Stomach (tissue), 9 donors: ENCODE measurements around the gene KIF6. TPM values are rescaled to one million over a fixed set of nuclear protein-coding genes. Genes with fewer than 3 reads are reported as not detected.
"Not testable (repeated sequence)": the region's sequence is repeated elsewhere in the genome, so short reads cannot be mapped to it uniquely, and the experiment has no call there.

ENCODE experiments used
- DNase-seq, 2 donors: peaks; one replicate each; pipeline versions ENCODE4 v3.0.0 to v3.0.0-alpha.2; 2013 to 2019
- H3K27ac ChIP-seq, 5 donors: fragments of 200-600 bp in 4 of 5; sonication (generic) in 4 of 5; one replicate each; pipeline ENCODE4 v1.5.1; 2013 to 2019; ENCODE audit warnings: mild to moderate bottlenecking in 1 of 5, moderate library complexity in 1 of 5
- H3K27me3 ChIP-seq, 3 donors: fragments of 200-600 bp; sonication (generic); one replicate each; pipeline ENCODE4 v1.5.1; 2017 to 2019; ENCODE audit warnings: mixed run types in 1 of 3
- H3K36me3 ChIP-seq, 4 donors: fragments of 200-600 bp; sonication (generic); 1 replicate in 3 of 4; 2 replicates in 1 of 4; pipeline ENCODE4 v1.5.1; 2016 to 2019
- H3K4me1 ChIP-seq, 4 donors: fragments of 200-600 bp; sonication (generic); one replicate each; pipeline ENCODE4 v1.5.1; 2016 to 2019
- H3K4me3 ChIP-seq, 4 donors: fragments of 200-600 bp; sonication (generic) in 3 of 4; one replicate each; pipeline ENCODE4 v1.5.1; 2016 to 2019; ENCODE audit warnings: mild to moderate bottlenecking in 1 of 4
- H3K9me3 ChIP-seq, 4 donors: fragments of 200-600 bp; sonication (generic); one replicate each; pipeline ENCODE4 v1.5.1; 2016 to 2019
- CTCF ChIP-seq, 7 experiments: fragments of 450-650 bp in 4 of 7; fragments of 200-600 bp in 3 of 7; sonication (generic) in 3 of 7; IDR thresholded peaks; one replicate each; pipeline ENCODE4 v1.5.1; 2016 to 2019; ENCODE audit warnings: antibody characterized with exemption in 7 of 7, control low read depth in 2 of 7, mild to moderate bottlenecking in 1 of 7
- EP300 ChIP-seq: sonication (generic); formaldehyde crosslinking; IDR thresholded peaks from one replicate; pipeline ENCODE4 v1.6.1; 2017; ENCODE audit warnings: antibody characterized with exemption
- POLR2A ChIP-seq, 4 donors: fragments of 450-650 bp; IDR thresholded peaks; one replicate each; pipeline ENCODE4 v1.6.1; 2016; ENCODE audit warnings: antibody characterized with exemption in 4 of 4, control low read depth in 2 of 4, mild to moderate bottlenecking in 1 of 4, moderate library complexity in 1 of 4
- POLR2AphosphoS5 ChIP-seq, 3 donors: sonication (generic); formaldehyde crosslinking; IDR thresholded peaks; one replicate each; pipeline ENCODE4 v1.6.1; 2016; ENCODE audit warnings: antibody characterized with exemption in 3 of 3
- WGBS, 5 donors: extraction: QIAGEN DNeasy Blood & Tissue Kit in 3 of 5; methylation state at CpG; one replicate each; pipeline versions ENCODE4 v1.1.5 to v1.1.7; 2013 to 2018; 5-methylcytosine and 5-hydroxymethylcytosine counted together
- intact Hi-C: fragments of 100-400 bp; cut with DNase I; formaldehyde crosslinking; loops from one replicate; pipeline ENCODE4 v1.15.1; 2023; ENCODE audit warnings: low total_unique reads
- polyA plus RNA-seq, 3 donors: library from polyadenylated mRNA; stranded (reverse); fragments of 200-250 nt; gene quantifications; one replicate each; pipeline ENCODE4 v1.2.3, GENCODE V29; 2013
- total RNA-seq, 5 donors: library from RNA; depleted of rRNA; stranded (reverse); fragments of >200 nt; gene quantifications; one replicate each; pipeline versions ENCODE4 v1.1.0 to v1.2.3, GENCODE V29; 2014 to 2016
- donor health status: healthy with polysubstance abuse.
- donor health status: Bipolar disorder and iron deficiency.
- donor health status: healthy.

Gene KIF6
- total and polyA plus RNA-seq, 8 donors = 0.25 to 9.8 (median 0.37) TPM; not detected in 3

- no peaks in the 10 kb centered on the region for H3K9me3 ChIP-seq
- no peak overlapping the region for H3K27ac ChIP-seq
- DNase-seq = no peak
- H3K4me3 ChIP-seq = no peak overlapping the region
- no peaks in the 10 kb centered on the region for H3K27me3 ChIP-seq
- intact Hi-C loops = no loop called here
- no peaks in the 10 kb centered on the region for H3K4me1 ChIP-seq
- no peaks in the 10 kb centered on the region for H3K36me3 ChIP-seq
- TF ChIP-seq CTCF (IDR thresholded peaks at IDR 0.05) = no peak
- no peak for TF ChIP-seq POLR2A (IDR thresholded peaks at IDR 0.05)
- no peak for TF ChIP-seq EP300
- TF ChIP-seq POLR2AphosphoS5 (IDR thresholded peaks at IDR 0.05) = no peak
- 71 to 81% (median 77%) methylated on average over 2 of the region's 2 CpGs for WGBS, 5 donors
Measured at GRCh38 chr6:39685489-39685826, 39.8 kb downstream of the KIF6 start.

GRCh38 chr6:39684790-39685488, 40.3 kb downstream of the KIF6 start:
- Histone ChIP-seq H3K27me3 (no peaks in the 10 kb centered on the region), H3K27ac (no peak overlapping the region), H3K4me3 (no peak overlapping the region), H3K36me3 (no peaks in the 10 kb centered on the region), H3K9me3 (no peaks in the 10 kb centered on the region), H3K4me1 (no peaks in the 10 kb centered on the region)
- WGBS, 5 donors = 61 to 72% (median 67%) methylated on average over 3 of the region's 3 CpGs
- TF ChIP-seq EP300 = no peak
- TF ChIP-seq POLR2AphosphoS5 (IDR thresholded peaks at IDR 0.05) = no peak
- no peak for TF ChIP-seq POLR2A (IDR thresholded peaks at IDR 0.05)
- TF ChIP-seq CTCF (IDR thresholded peaks at IDR 0.05) = no peak
- peak in 1 of 2 donors; percentile 33 for DNase-seq
- intact Hi-C loops = no loop called here

- WGBS, 5 donors = 36 to 60% (median 44%) methylated on average over 4 of the region's 4 CpGs
- intact Hi-C loops = no loop called here
- no peak for TF ChIP-seq CTCF (IDR thresholded peaks at IDR 0.05)
- TF ChIP-seq POLR2AphosphoS5 (IDR thresholded peaks at IDR 0.05) = no peak
- TF ChIP-seq POLR2A (IDR thresholded peaks at IDR 0.05) = no peak
- TF ChIP-seq EP300 = no peak
- H3K9me3 ChIP-seq = no peaks in the 10 kb centered on the region
- no peak overlapping the region for H3K27ac ChIP-seq
- no peak overlapping the region for H3K4me3 ChIP-seq
- H3K4me1 ChIP-seq = no peaks in the 10 kb centered on the region
- no peaks in the 10 kb centered on the region for H3K36me3 ChIP-seq
- peak in 1 of 2 donors; percentile 17 for DNase-seq
- no peaks in the 10 kb centered on the region for H3K27me3 ChIP-seq
Measured at GRCh38 chr6:39681674-39682121, 43.5 kb downstream of the KIF6 start.

- Histone ChIP-seq H3K4me3 (no peak overlapping the region), H3K9me3 (no peaks in the 10 kb centered on the region), H3K4me1 (no peaks in the 10 kb centered on the region), H3K27ac (no peak overlapping the region), H3K36me3 (no peaks in the 10 kb centered on the region), H3K27me3 (no peaks in the 10 kb centered on the region)
- intact Hi-C loops = no loop called here
- DNase-seq = no peak
- TF ChIP-seq EP300 = no peak
- no peak for TF ChIP-seq POLR2A (IDR thresholded peaks at IDR 0.05)
- no peak for TF ChIP-seq POLR2AphosphoS5 (IDR thresholded peaks at IDR 0.05)
- TF ChIP-seq CTCF (IDR thresholded peaks at IDR 0.05) = no peak
- 74 to 93% (median 85%) methylated on average over 2 of the region's 2 CpGs for WGBS, 5 donors
Measured at GRCh38 chr6:39678914-39679313, 46.3 kb downstream of the KIF6 start.

GRCh38 chr6:39677318-39677717, 47.9 kb downstream of the KIF6 start:
- 56 to 95% (median 87%) methylated on average over 2 to 3 of the region's 3 CpGs for WGBS, 5 donors

More at GRCh38 chr6:39677318-39677717, 47.9 kb downstream of the KIF6 start:
- H3K27ac ChIP-seq, H3K9me3 ChIP-seq, H3K36me3 ChIP-seq, intact Hi-C loops, H3K4me3 ChIP-seq, H3K27me3 ChIP-seq, DNase-seq, H3K4me1 ChIP-seq: not testable (repeated sequence)
